GM19324 (cell line): ENCODE data around the gene LRRTM4.

ENCODE experiments used
- ATAC-seq: cut with Tn5 transposase; IDR thresholded peaks from one replicate; pipeline ENCODE4 v1.9.1; 2021; ENCODE audit warnings: mild to moderate bottlenecking, moderate library complexity; ENCODE audit not compliant: unreplicated experiment, low FRiP score

Gene LRRTM4

DNA sequence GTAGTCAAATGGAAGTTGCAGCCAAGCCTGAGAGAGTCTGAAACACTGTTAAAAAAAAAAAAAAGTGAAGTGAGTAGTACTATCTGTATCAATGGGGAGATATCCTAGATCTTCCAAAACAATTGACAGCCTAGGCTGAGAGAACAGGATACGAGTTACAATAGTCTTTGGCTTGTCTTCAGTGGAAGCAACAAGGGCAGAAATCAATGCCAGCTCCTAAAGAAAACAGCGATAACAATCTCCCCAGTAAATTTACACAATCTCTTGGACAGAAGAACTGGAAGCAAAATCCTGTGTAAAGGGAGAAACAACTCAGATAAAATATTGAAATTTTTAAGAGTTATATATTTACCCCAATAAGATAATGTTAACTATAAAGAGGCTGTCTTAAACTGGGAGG, 508.7 kb downstream of the LRRTM4 start:
- no peak for ATAC-seq

DNA sequence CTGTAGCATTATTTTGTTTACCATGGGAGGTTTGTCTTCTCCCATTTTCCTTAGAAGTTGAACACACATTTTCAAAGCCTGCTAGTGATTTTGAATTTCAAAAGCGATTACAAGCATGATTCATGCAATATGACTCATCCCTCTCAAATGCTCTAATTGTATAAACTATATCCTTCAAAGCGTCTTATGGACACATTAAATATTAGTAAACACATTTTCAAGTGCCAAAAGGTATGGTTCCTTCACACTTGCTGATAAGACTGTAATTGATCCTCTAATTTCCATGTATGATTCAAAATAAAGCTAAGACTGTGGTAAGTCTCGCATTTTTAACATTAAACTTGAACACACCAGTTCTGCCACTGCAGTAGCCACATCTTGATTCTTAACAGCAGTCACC, 512.9 kb downstream of the LRRTM4 start:
- ATAC-seq: no peak

DNA sequence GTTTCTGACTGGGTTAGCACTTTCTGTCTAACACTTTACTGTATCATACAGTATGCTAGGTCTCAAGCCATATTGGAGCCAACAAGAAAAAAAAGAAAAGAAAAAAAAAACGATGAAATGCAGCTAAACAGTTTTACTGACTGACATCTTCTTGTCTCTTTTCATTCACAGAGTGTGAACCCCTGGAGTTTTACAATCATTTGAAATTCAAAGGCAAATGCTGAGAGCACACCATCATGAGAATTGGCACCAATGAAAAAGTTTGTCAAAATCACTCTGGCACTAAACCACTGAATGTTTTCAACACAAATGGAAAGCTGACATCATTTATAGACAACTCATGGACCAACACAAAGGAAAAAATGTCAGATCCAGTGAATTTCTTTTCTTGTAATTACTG, 513.3 kb downstream of the LRRTM4 start:
- ATAC-seq: no peak

DNA sequence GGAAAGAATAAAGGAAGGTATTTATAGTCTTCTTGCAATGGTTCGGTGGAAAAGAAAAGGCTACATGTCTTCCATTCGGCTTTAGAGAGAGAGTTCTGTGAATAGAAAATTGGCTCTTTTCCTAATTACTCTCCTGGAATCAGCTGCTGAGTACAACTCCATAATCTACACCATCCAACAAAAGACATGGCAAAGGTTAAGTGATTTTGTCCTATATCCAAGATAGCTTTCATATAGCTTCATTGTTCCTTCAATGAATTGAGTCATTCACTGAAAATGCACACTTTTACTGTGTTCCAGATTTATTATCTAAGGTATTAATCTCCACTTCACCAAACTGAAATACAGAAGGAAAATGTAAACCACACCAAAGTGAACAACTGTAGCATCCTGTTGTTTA, 514.5 kb downstream of the LRRTM4 start:
- ATAC-seq: no peak

DNA sequence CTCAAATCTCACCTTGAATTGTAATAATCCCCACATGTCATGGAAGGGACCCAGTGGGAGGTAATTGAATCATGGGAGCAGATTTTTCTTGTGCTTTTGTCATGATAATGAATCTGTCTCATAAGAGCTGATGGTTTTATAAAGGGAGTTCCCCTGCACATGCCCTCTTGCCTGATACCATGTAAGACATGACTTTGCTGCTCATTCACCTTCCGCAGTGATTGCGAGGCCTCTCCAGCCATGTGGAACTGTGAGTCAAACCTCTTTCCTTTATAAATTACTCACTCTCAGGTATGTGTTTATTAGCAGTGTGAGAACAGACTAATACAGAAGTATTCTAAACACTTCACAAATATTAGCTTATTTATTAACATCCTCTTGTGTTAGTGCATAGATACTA, 516.7 kb downstream of the LRRTM4 start:
- ATAC-seq: no peak

DNA sequence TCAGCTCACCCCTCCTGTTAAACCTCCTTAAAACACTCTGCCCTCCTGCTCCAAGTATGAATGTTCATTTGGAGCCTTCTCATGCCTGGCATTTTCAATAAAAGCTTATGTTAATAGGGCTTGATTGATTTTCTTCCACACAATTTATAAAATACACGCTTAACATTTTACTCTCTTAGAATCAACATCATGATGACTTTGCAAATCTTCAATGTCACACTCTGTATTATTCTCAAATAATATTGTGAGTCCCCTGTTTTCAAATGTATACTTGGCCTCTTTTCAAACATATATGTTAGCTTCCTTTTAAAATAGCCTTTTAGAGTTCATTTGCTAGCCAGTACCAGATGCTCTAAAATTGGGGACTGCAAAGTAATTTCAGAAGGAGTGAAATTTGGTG, 520.3 kb downstream of the LRRTM4 start:
- no peak for ATAC-seq

DNA sequence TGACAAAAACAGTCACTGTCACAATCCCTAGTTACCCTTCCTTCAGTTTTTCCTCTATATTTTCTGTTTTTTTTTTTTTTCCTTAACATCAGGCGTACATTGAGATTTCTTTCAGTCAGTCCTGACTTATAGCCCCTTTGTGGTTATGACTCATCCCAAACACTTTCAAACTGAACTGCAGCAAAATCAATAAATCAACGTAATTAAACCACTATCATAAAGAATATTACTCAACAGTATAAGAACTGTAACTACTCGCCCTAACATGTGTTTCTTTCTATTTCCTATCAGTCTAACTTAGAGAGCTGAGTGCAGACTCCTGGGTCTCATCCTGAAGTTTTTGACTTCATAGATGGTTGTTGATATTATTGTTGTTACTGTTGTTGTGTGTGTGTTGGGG, 523.5 kb downstream of the LRRTM4 start:
- no peak for ATAC-seq

DNA sequence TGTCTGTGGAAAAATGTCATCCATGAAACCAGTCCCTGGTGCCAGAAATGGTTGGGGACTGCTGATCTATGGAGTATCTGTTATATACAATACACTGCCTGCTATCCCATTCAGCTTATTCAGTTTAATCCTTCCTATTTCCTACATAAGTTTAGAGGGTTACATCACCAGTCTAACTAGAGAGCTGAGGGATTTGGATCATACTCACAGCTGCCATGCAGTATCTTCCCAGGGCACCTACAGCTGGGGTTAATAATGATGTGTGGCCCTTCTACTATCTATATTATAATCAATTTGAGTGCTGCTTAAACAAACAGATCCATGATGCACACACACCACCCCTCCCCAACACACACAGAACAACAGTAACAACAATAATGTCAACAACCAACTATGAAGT, 524.0 kb downstream of the LRRTM4 start:
- no peak for ATAC-seq

DNA sequence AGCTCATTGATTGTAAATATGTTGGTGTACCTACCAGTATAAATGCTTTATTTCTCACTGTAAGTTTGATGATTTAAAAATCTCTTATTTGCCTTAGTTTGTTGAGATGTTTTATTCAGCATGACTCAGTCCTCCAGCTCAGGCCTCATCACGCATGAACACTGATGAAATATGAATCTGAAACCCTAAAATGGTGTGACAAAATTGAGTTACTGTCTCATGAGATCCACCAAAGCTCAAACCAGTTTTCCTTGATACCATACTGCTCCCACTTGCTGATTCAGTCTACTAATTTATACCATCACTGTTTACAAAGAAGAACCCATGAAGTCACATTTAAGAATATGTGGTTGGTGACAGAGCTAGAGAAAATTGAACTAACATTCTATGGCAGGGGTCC, 524.9 kb downstream of the LRRTM4 start:
- no peak for ATAC-seq

DNA sequence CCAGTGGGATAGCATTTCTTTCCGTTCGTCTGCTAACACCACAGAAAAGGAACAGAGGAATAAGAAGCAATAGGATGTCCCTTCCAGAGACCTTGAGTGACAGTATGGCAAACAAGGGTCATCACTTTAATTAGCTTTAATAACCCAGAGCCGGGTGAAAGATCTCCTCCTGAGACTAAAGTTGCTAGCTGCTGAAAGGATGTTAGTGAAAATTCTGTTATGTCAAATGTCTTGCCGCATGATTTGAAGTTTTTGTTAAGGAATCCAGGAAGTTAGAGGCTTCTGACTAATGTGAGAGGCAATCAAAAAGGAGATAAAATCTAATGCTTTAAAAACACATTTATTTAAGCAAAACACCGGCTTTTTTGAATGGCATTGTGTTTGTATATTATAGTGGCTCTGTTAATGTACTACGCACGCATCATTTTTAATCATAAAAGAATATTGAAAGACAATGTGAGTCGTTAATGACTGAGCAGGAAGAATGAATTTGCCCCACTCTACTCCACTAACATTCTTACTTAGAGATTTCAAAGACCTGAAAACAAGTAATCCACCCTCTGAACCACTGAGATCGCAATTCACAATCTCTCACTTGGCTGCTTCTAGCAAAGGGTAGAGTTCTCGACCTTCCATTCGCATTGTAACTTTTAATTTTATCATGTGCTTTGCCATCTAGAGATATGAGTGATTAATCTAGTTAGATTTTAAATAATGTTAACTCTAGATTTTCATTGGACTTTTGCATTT, 536.6 kb downstream of the LRRTM4 start:
- no peak for ATAC-seq

DNA sequence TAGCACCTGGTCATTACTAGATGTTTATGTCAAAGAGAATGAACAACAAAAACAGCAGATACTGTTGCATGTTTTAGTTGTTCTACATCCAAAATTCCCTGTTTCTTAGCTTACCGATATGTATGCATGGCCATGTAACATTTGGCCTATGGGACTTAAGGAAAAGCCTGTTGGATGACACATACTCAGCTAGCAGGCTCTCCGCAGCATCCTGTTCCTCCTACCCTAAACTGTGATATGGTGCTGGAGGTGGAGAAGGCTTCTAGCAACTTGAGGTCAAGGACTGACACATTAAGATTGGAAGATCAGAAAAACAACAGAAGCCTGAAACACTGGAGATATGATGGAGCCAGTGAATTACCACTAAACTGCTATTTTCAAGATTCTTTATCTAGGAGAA, 537.8 kb downstream of the LRRTM4 start:
- ATAC-seq: no peak

DNA sequence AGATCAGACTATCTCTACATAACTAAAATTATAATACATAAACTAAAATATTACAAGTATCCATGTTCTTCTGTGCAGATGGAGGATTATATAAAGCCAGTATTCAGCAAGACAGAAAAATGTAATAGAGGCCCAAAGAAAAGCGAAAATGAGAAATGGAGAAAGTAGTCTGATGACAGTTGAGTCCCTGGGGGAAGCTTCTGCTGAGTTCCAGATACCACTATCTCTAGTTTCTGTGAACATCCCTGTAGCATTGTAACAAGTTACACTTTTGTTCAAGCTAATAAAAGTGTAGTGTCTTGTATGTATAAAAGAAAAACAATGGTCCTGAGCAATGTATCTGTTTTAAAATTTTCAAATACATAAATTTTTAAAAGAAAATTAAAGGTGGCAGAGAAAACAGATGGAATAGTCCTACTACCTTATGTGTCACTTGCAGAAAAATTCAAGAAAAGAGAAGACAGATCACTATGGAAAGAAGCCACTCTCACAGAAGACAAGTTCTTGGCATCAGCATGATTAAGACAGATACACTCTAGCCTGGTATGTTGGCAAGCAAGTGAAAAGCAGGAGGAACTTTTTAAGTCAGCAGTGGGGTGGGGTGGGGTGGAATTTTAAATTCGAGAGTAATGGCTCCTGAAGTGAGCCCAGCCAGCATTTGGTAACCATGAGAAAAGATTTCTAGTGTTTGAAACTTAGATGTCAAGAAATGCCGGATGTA, 541.9 kb downstream of the LRRTM4 start:
- no peak for ATAC-seq

DNA sequence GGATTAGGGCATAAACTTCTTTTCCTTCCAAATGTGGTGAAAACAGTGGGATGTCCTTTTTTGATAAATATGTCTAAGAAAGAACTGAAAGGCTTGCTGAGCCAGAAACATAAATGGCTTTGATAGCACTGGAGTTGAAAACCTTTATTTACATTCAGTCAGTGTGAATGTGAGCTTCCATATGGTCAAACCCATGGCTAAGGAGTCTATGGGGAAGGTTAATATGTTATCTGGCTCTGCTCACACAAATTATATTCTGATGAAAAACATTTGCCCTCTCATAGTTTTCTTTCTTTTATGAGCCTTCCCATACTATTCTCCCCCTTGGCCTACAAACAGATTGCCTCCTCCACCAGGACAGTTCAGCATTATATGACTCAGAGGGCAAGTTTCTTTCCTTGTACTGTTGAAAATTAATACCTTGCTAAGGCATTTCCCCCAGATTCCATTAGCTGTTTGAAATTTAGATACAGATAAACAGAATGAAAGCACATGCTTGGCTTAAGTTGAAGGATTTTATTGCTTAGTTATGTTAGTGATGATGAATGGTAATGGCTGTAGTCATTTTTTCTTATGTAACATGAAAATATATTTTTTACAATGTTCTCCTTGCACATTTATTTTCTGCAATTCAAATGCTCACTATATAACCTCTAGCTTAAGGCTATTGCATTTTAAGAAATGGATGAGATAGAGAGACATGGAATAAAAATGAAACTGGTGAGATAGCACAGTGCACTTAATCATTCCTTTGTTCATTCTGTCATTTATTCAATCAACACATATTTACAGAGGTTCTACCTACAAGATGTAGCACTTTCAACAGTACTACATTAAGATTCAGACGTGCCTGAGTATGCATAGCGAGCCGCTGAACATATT, 544.1 kb downstream of the LRRTM4 start:
- ATAC-seq: no peak

DNA sequence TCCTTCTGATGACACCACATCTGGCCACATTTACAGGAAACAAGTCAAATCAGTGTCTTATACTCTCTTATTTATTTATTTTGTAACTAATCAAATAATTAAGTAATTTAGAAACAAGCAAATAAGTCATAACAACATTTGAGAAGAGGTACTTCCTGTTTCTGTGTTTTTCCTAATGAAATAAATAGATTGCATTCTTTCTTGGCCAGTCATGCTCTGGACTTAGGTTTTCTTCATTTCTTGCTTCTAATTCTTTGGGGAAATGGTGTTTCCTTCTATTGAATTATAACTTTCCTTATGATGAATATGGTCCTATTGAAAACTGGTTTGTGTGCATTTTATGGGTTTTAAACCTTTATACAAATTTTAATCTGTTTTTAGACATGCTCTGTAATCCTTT, 546.4 kb downstream of the LRRTM4 start:
- ATAC-seq: no peak

DNA sequence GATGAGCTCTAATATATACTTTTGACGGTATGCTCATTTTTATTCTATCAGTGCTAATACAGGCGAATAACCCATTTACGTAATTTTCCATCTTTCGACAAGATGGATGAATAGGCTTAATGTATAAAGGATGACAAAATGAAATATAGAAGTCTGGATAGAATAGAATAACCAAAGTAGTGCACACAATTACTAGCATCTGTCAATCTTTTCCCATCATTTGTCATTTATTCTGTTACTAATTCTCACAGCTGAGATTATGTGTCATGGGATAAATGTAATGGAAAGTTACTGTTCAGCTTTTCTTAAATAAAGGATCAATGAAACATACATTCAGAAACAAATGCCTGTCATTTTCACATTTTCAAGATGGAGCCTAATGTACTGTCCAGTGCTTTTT, 548.6 kb downstream of the LRRTM4 start:
- no peak for ATAC-seq

DNA sequence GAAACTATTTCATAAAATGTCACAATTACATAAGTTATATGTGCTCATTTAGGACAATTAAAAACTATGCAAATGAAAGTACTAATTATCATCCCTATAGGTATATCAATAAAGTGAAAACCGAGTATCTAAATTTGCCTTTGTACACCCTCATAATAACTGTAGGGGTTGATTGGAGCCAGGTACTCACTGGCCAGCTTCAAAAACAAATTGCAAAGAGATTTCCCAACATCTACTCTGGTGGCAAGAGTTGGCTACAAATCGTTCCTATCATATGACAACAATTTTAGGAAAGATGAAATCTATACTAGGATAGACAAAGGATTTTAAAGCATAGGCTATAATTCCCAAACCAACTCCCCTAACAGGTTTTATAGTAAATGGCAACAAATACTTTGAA, 556.4 kb downstream of the LRRTM4 start:
- ATAC-seq: no peak

DNA sequence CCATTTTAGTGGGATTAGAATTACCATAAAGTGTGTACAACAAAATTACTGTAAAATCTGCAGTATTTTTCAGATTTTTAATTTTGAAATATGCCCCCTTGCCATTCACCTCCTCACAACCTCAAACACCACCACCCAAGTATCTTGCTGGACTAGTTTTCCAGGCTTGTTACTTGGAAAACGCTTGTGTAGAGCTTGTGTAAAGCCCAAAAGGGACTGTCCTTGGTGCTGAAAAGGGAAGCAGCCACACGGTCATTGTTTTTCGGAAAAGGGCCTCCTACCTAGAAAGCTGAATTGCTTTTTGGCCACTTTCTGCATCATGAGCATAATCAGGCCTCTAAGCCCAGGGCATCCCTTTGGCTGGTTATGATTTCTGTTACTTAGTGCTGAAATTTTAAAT, 563.4 kb downstream of the LRRTM4 start:
- no peak for ATAC-seq

DNA sequence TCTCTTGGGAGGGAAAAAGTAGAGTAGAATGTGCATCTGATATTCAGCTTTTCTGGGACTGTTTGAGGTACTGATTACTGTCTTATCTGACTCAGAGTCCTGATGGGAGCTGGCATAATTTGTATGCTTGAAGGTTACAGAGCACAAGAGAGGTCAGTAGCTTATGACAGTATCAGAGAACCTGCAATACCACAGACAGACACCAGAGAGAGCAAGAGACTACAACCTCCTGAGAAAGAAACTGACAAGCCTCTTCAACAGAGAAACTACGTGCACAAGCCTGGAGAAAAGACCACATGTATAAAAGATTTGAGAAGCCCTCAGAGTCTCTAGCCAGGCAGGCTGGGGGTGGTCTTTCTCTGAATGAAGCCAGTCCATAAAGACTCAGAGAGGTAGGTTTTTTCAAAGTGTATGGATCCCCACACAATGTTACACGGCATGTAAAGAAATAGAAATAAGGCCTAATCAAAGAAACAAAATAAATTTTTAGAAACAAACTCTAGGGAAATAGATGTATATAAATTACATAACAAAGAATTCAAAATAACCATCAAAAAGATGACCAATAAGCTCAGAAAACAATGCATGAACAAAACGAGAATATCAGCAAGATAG, 568.3 kb downstream of the LRRTM4 start:
- no peak for ATAC-seq

DNA sequence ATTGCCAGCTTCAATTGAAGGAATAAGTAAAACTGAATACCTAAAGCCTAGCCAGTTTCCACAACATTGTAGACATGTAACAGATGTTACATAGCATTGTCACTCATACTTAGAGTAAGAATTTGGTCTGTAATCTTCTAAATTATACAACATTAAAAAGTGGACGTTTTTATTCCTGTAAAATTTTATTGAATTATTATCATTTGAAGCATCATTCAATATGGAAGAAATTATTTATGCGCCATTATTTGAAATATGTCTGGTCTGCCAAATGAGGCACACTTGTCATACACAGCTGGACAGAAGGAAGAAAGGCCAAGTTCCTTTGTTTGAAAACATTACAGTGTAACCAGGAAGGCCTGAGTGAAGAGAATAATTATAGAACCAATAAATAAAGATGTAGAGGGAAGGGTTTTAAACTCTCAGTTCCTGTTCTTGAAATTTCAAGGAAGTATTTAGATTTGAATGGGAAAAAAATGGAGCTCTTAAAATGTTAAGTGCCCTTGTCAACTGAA, 575.5 kb downstream of the LRRTM4 start:
- ATAC-seq: no peak

DNA sequence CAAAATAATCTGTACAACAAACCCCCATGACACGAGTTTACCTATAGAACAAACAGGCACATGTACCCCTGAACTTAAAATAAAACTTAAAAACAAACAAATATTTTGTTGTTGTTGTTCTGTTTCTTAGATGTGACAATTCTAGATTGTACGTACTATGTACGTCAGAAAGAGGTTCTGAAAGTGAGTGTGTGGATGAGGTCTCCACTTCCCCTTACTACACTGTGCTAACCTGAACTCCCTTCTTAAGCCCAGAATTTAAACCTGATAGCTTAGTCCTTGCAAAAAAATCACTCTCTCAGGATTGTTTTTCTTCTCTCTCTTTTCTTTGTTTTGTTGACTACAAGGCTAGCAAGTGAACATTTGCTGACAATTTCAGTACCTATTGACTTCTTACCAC, 581.6 kb downstream of the LRRTM4 start:
- ATAC-seq: no peak

DNA sequence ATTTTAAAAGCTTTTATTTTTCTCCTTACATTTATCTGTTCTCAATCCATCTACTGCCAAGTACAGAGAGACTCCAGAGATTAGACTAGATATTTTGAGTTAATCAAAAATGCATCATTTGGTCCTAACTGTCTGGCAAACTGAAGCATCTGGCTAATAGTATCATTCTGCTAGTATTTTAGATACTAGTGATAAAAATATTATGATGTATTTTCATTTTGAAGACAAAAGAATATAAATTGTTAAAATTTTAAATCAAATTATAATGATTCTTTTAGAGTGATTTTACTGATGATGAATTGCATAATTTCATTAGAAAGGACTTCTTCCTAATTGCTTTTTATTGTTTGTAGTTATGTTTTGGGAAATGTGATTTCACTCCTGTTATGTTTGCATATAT, 584.0 kb downstream of the LRRTM4 start:
- no peak for ATAC-seq
